ENCODE data around the gene CFB. TPM values are rescaled to one million over a fixed set of nuclear protein-coding genes. Genes with fewer than 3 reads are reported as not detected.

CFB gene
- total and polyA plus RNA-seq, 5 donors from 2014 or later: 0.64 to 1.9 (median 1.5) TPM

GRCh38 chr6:31918069-31918720 is 27.7 kb upstream of the CFB start:
- H3K9me3 Mint-ChIP-seq: no peaks in the 10 kb centered on the region
- no peak for ATAC-seq (ENCODE audit: low read depth in 2 of 2)
- Histone ChIP-seq H3K36me3 (ENCODE audit: control insufficient read depth, insufficient read depth, low read length) (no peaks in the 10 kb centered on the region), H3K27me3 (ENCODE audit: control insufficient read depth, insufficient read depth, low read length) (no peaks in the 10 kb centered on the region), H3K4me1 (ENCODE audit: control insufficient read depth, insufficient read depth, low read length, poor library complexity, severe bottlenecking) (no peaks in the 10 kb centered on the region), H3K27ac (ENCODE audit: insufficient read depth, low read length, poor library complexity, severe bottlenecking) (no peak overlapping the region), H3K4me3 (ENCODE audit: low read depth, low read length) (no peak overlapping the region), H3K9me3 (ENCODE audit: control insufficient read depth in 2 of 2, low read length in 2 of 2) (no peaks in the 10 kb centered on the region)
- H3K27ac Mint-ChIP-seq: no peak overlapping the region
- no peak overlapping the region for H3K4me3 Mint-ChIP-seq
- DNase-seq: no peak
- no peaks in the 10 kb centered on the region for H3K36me3 Mint-ChIP-seq
- H3K4me1 Mint-ChIP-seq: peaks cover 0 to 2% (median under 1%) of the 10 kb centered on the region in 4 donors
- H3K27me3 Mint-ChIP-seq: peaks cover 17% of the 10 kb centered on the region

GRCh38 chr6:31919624-31920303 is 26.1 kb upstream of the CFB start:
- H3K27me3 Mint-ChIP-seq: peaks cover 17% of the 10 kb centered on the region
- H3K27ac ChIP-seq (ENCODE audit: insufficient read depth, low read length, poor library complexity, severe bottlenecking): no peak overlapping the region
- H3K9me3 ChIP-seq (ENCODE audit: control insufficient read depth in 2 of 2, low read length in 2 of 2): no peaks in the 10 kb centered on the region
- H3K27me3 ChIP-seq (ENCODE audit: control insufficient read depth, insufficient read depth, low read length): no peaks in the 10 kb centered on the region
- H3K36me3 Mint-ChIP-seq: no peaks in the 10 kb centered on the region
- no peak for ATAC-seq (ENCODE audit: low read depth in 2 of 2)
- H3K4me1 ChIP-seq (ENCODE audit: control insufficient read depth, insufficient read depth, low read length, poor library complexity, severe bottlenecking): no peaks in the 10 kb centered on the region
- H3K4me3 Mint-ChIP-seq: no peak overlapping the region
- H3K4me3 ChIP-seq (ENCODE audit: low read depth, low read length): no peak overlapping the region
- no peak for DNase-seq
- H3K27ac Mint-ChIP-seq: peak overlapping the region in 1 of 3 donors; percentile 43
- H3K4me1 Mint-ChIP-seq: peaks cover 0 to 2% (median under 1%) of the 10 kb centered on the region in 4 donors
- no peaks in the 10 kb centered on the region for H3K36me3 ChIP-seq (ENCODE audit: control insufficient read depth, insufficient read depth, low read length)
- no peaks in the 10 kb centered on the region for H3K9me3 Mint-ChIP-seq

GRCh38 chr6:31920811-31921210 is 25.1 kb upstream of the CFB start:
- no peak for ATAC-seq (ENCODE audit: low read depth in 2 of 2)
- H3K27me3 ChIP-seq (ENCODE audit: control insufficient read depth, insufficient read depth, low read length): no peaks in the 10 kb centered on the region

GRCh38 chr6:31922942-31923341 is 23.0 kb upstream of the CFB start:
- DNase-seq: peak in 2 of 3 donors; percentile 13 to 31
- H3K4me1 ChIP-seq (ENCODE audit: control insufficient read depth, insufficient read depth, low read length, poor library complexity, severe bottlenecking): no peaks in the 10 kb centered on the region
- no peaks in the 10 kb centered on the region for H3K36me3 Mint-ChIP-seq
- no peak overlapping the region for H3K4me3 Mint-ChIP-seq
- H3K27me3 Mint-ChIP-seq: peaks cover 10% of the 10 kb centered on the region
- H3K4me3 ChIP-seq (ENCODE audit: low read depth, low read length): no peak overlapping the region
- no peak overlapping the region for H3K27ac ChIP-seq (ENCODE audit: insufficient read depth, low read length, poor library complexity, severe bottlenecking)
- H3K9me3 Mint-ChIP-seq: no peaks in the 10 kb centered on the region
- H3K9me3 ChIP-seq (ENCODE audit: control insufficient read depth in 2 of 2, low read length in 2 of 2): no peaks in the 10 kb centered on the region
- H3K36me3 ChIP-seq (ENCODE audit: control insufficient read depth, insufficient read depth, low read length): no peaks in the 10 kb centered on the region
- H3K27me3 ChIP-seq (ENCODE audit: control insufficient read depth, insufficient read depth, low read length): no peaks in the 10 kb centered on the region
- peak overlapping the region in 1 of 3 donors; percentile 67 for H3K27ac Mint-ChIP-seq
- peaks cover 0 to 2% (median under 1%) of the 10 kb centered on the region in 4 donors for H3K4me1 Mint-ChIP-seq
- ATAC-seq (ENCODE audit: low read depth in 2 of 2): no peak

More at GRCh38 chr6:31920811-31921210, 25.1 kb upstream of the CFB start:
- Mint-ChIP-seq H3K4me3 (no peak overlapping the region), H3K4me1 (peaks cover 0 to 2% (median under 1%) of the 10 kb centered on the region in 4 donors), H3K27me3 (peaks cover 10% of the 10 kb centered on the region), H3K36me3 (no peaks in the 10 kb centered on the region), H3K27ac (no peak overlapping the region), H3K9me3 (no peaks in the 10 kb centered on the region)
- no peak for DNase-seq
- H3K27ac ChIP-seq (ENCODE audit: insufficient read depth, low read length, poor library complexity, severe bottlenecking): no peak overlapping the region
- no peaks in the 10 kb centered on the region for H3K36me3 ChIP-seq (ENCODE audit: control insufficient read depth, insufficient read depth, low read length)
- no peaks in the 10 kb centered on the region for H3K4me1 ChIP-seq (ENCODE audit: control insufficient read depth, insufficient read depth, low read length, poor library complexity, severe bottlenecking)
- no peak overlapping the region for H3K4me3 ChIP-seq (ENCODE audit: low read depth, low read length)
- no peaks in the 10 kb centered on the region for H3K9me3 ChIP-seq (ENCODE audit: control insufficient read depth in 2 of 2, low read length in 2 of 2)

GRCh38 chr6:31927242-31927862 is 18.5 kb upstream of the CFB start, which contains the start of gene C2:
Gene C2 (plus strand): TSS chr6:31927717. CDS start chr6:31927753, 36 bp downstream.
- Mint-ChIP-seq H3K9me3 (no peaks in the 10 kb centered on the region), H3K27me3 (no peaks in the 10 kb centered on the region), H3K4me3 (no peak within 1 kb of the TSS), H3K4me1 (peaks cover 0 to 4% (median 1%) of the 10 kb centered on the region in 4 donors), H3K27ac (no peak within 1 kb of the TSS), H3K36me3 (no peaks in the 10 kb centered on the region)
- DNase-seq (no peak), ATAC-seq (ENCODE audit: low read depth in 2 of 2) (no peak)
- no peaks in the 10 kb centered on the region for H3K4me1 ChIP-seq (ENCODE audit: control insufficient read depth, insufficient read depth, low read length, poor library complexity, severe bottlenecking)
- no peak within 1 kb of the TSS for H3K27ac ChIP-seq (ENCODE audit: insufficient read depth, low read length, poor library complexity, severe bottlenecking)
- H3K27me3 ChIP-seq (ENCODE audit: control insufficient read depth, insufficient read depth, low read length): no peaks in the 10 kb centered on the region
- H3K36me3 ChIP-seq (ENCODE audit: control insufficient read depth, insufficient read depth, low read length): no peaks in the 10 kb centered on the region
- H3K9me3 ChIP-seq (ENCODE audit: control insufficient read depth in 2 of 2, low read length in 2 of 2): no peaks in the 10 kb centered on the region
- no peak within 1 kb of the TSS for H3K4me3 ChIP-seq (ENCODE audit: low read depth, low read length)

- Histone ChIP-seq H3K27ac (ENCODE audit: insufficient read depth, low read length, poor library complexity, severe bottlenecking) (no peak overlapping the region), H3K36me3 (ENCODE audit: control insufficient read depth, insufficient read depth, low read length) (no peaks in the 10 kb centered on the region), H3K27me3 (ENCODE audit: control insufficient read depth, insufficient read depth, low read length) (no peaks in the 10 kb centered on the region), H3K4me3 (ENCODE audit: low read depth, low read length) (no peak overlapping the region), H3K4me1 (ENCODE audit: control insufficient read depth, insufficient read depth, low read length, poor library complexity, severe bottlenecking) (no peaks in the 10 kb centered on the region), H3K9me3 (ENCODE audit: control insufficient read depth in 2 of 2, low read length in 2 of 2) (no peaks in the 10 kb centered on the region)
- peaks cover 0 to 3% (median under 1%) of the 10 kb centered on the region in 4 donors for H3K4me1 Mint-ChIP-seq
- DNase-seq (no peak), ATAC-seq (ENCODE audit: low read depth in 2 of 2) (no peak)
- no peak overlapping the region for H3K4me3 Mint-ChIP-seq
- no peaks in the 10 kb centered on the region for H3K27me3 Mint-ChIP-seq
- no peaks in the 10 kb centered on the region for H3K36me3 Mint-ChIP-seq
- H3K27ac Mint-ChIP-seq: no peak overlapping the region
- H3K9me3 Mint-ChIP-seq: no peaks in the 10 kb centered on the region
These were observed 17.8 kb upstream of the CFB start for GRCh38 chr6:31927863-31928671.

- no peak overlapping the region for H3K27ac Mint-ChIP-seq
- H3K4me1 Mint-ChIP-seq: peaks cover 0 to 2% (median 0%) of the 10 kb centered on the region in 4 donors
- no peak overlapping the region for H3K4me3 ChIP-seq (ENCODE audit: low read depth, low read length)
- H3K36me3 Mint-ChIP-seq: no peaks in the 10 kb centered on the region
- no peak overlapping the region for H3K27ac ChIP-seq (ENCODE audit: insufficient read depth, low read length, poor library complexity, severe bottlenecking)
- DNase-seq (no peak), ATAC-seq (ENCODE audit: low read depth in 2 of 2) (no peak)
- H3K9me3 Mint-ChIP-seq: no peaks in the 10 kb centered on the region
- no peaks in the 10 kb centered on the region for H3K9me3 ChIP-seq (ENCODE audit: control insufficient read depth in 2 of 2, low read length in 2 of 2)
- no peaks in the 10 kb centered on the region for H3K27me3 ChIP-seq (ENCODE audit: control insufficient read depth, insufficient read depth, low read length)
- H3K27me3 Mint-ChIP-seq: peaks cover 4% of the 10 kb centered on the region
- H3K4me1 ChIP-seq (ENCODE audit: control insufficient read depth, insufficient read depth, low read length, poor library complexity, severe bottlenecking): no peaks in the 10 kb centered on the region
- no peak overlapping the region for H3K4me3 Mint-ChIP-seq
- no peaks in the 10 kb centered on the region for H3K36me3 ChIP-seq (ENCODE audit: control insufficient read depth, insufficient read depth, low read length)
These were observed 17.3 kb upstream of the CFB start for GRCh38 chr6:31928672-31928939.

Data from CD4-positive, CD25-positive, alpha-beta regulatory T cell (primary cell).